B cell (primary cell): ENCODE results near the gene OR12D1. TPM values are rescaled to one million over a fixed set of nuclear protein-coding genes. Genes with fewer than 3 reads are reported as not detected.

ENCODE experiments used
- ATAC-seq: fragments of 200-7000 bp; cut with Tn5 transposase; one replicate; pipeline ENCODE4 v1.10.0; 2021; ENCODE audit warnings: low read depth, mild to moderate bottlenecking, moderate number of reproducible peaks, moderate library complexity
- CTCF ChIA-PET: fragments of 350-600 bp; sonication (Branson Sonifier 250); formaldehyde crosslinking; loops from one replicate; lab custom pipeline; 2021; ENCODE audit warnings: antibody characterized with exemption, inconsistent platforms; lab: Charles Lee
- POLR2A ChIA-PET: fragments of 350-600 bp; sonication (Branson Sonifier 250); formaldehyde crosslinking; loops from one replicate; lab custom pipeline; 2021; ENCODE audit warnings: antibody characterized with exemption; lab: Charles Lee
- DNase-seq: peaks from one replicate; pipeline ENCODE4 v3.0.0; 2013
- H2AFZ ChIP-seq: 2 replicates; pipeline ENCODE4 v1.6.1; 2012; ENCODE audit warnings: mild to moderate bottlenecking, low read depth, low read length; ENCODE audit not compliant: insufficient read depth, poor library complexity, severe bottlenecking
- H3K27ac ChIP-seq, 2 donors: 1 replicate in 1 of 2; 2 replicates in 1 of 2; pipeline ENCODE4 v1.5.1; 2012 to 2013; ENCODE audit warnings: low read length in 2 of 2, mild to moderate bottlenecking in 2 of 2, moderate library complexity in 1 of 2
- H3K27me3 ChIP-seq, 4 experiments: fragments of 200-600 bp in 1 of 4; sonication (generic) in 1 of 4; replicated peaks in 1 of 4; 1 replicate in 2 of 4; 2 replicates in 2 of 4; pipeline versions ENCODE4 v1.6.1 to v1.7.0; 2013 to 2016; ENCODE audit warnings: low read length in 3 of 4, mild to moderate bottlenecking in 2 of 4, mixed read lengths in 1 of 4, moderate library complexity in 1 of 4; ENCODE audit not compliant: insufficient read depth in 4 of 4, control insufficient read depth in 3 of 4; ENCODE audit errors: control extremely low read depth in 1 of 4
- H3K36me3 ChIP-seq, 2 experiments: replicated peaks in 1 of 2; 1 replicate in 1 of 2; 2 replicates in 1 of 2; pipeline versions ENCODE4 v1.6.1 to v1.7.1; 2013; ENCODE audit warnings: low read length in 1 of 2; ENCODE audit not compliant: insufficient read depth in 2 of 2, control insufficient read depth in 1 of 2; ENCODE audit errors: control extremely low read depth in 1 of 2, extremely low read depth in 1 of 2
- H3K4me1 ChIP-seq, 2 donors: fragments of 200-600 bp in 1 of 2; sonication (generic) in 1 of 2; 1 replicate in 1 of 2; 2 replicates in 1 of 2; pipeline versions ENCODE4 v1.5.1 to v1.6.1; 2013 to 2017; ENCODE audit warnings: low read length in 2 of 2; ENCODE audit not compliant: control insufficient read depth in 2 of 2, insufficient read depth in 2 of 2
- H3K4me2 ChIP-seq: replicated peaks from 2 replicates; pipeline ENCODE3; 2012; ENCODE audit warnings: mild to moderate bottlenecking, low read depth, low read length; ENCODE audit not compliant: poor library complexity, severe bottlenecking
- H3K4me3 ChIP-seq, 5 experiments: fragments of 200-600 bp in 1 of 5; sonication (generic) in 1 of 5; 1 replicate in 3 of 5; 2 replicates in 2 of 5; pipeline versions ENCODE4 v1.5.1 to v1.7.0; 2011 to 2016; ENCODE audit warnings: low read length in 4 of 5, mild to moderate bottlenecking in 4 of 5, low read depth in 2 of 5, control low read depth in 1 of 5, moderate library complexity in 1 of 5; ENCODE audit not compliant: insufficient read depth in 1 of 5; ENCODE audit errors: control extremely low read depth in 1 of 5, extremely low read depth in 1 of 5
- H3K79me2 ChIP-seq: fragments of 200-600 bp; sonication (generic); one replicate; pipeline ENCODE4 v1.6.0; 2016; ENCODE audit warnings: low read length; ENCODE audit not compliant: control insufficient read depth, insufficient read depth
- H3K9ac ChIP-seq: fragments of 200-600 bp; sonication (generic); 2 replicates; pipeline ENCODE4 v1.6.1; 2017; ENCODE audit warnings: mild to moderate bottlenecking, low read length, moderate library complexity
- H3K9me3 ChIP-seq, 3 donors: one replicate each; pipeline versions ENCODE4 v1.6.1 to v1.7.1; 2013; ENCODE audit warnings: low read length in 2 of 3; ENCODE audit not compliant: control insufficient read depth in 2 of 3, insufficient read depth in 1 of 3; ENCODE audit errors: control extremely low read depth in 1 of 3
- H4K20me1 ChIP-seq: 2 replicates; pipeline ENCODE4 v1.6.0; 2012; ENCODE audit warnings: mild to moderate bottlenecking, low read length; ENCODE audit not compliant: insufficient read depth, control insufficient read depth, poor library complexity, severe bottlenecking
- H3K27ac Mint-ChIP-seq: one replicate; pipeline ENCODE4 v1.8.0; 2021; ENCODE audit warnings: mixed read lengths
- H3K27me3 Mint-ChIP-seq: one replicate; pipeline ENCODE4 v1.8.0; 2021; ENCODE audit warnings: mixed read lengths
- H3K4me1 Mint-ChIP-seq: one replicate; pipeline ENCODE4 v1.8.0; 2021; ENCODE audit warnings: mixed read lengths
- H3K4me3 Mint-ChIP-seq: one replicate; pipeline ENCODE4 v1.8.0; 2021; ENCODE audit warnings: mixed read lengths
- H3K9me3 Mint-ChIP-seq: one replicate; pipeline ENCODE4 v1.8.0; 2022; ENCODE audit warnings: mixed read lengths; ENCODE audit not compliant: insufficient read depth
- CTCF ChIP-seq: fragments of 200-600 bp; IDR thresholded peaks from one replicate; pipeline ENCODE4 v1.8.0; 2022; ENCODE audit warnings: antibody characterized with exemption, mild to moderate bottlenecking
- EZH2 ChIP-seq: IDR thresholded peaks from 2 replicates; pipeline ENCODE4 v1.6.1; 2012; ENCODE audit warnings: borderline replicate concordance, low read depth, mild to moderate bottlenecking, moderate library complexity, low read length; ENCODE audit not compliant: insufficient read depth, poor library complexity, severe bottlenecking
- WGBS: methylation state at CpG from one replicate; pipeline ENCODE4 v1.1.5; 2013; ENCODE audit warnings: missing lambda C conversion rate; ENCODE audit not compliant: insufficient coverage; 5-methylcytosine and 5-hydroxymethylcytosine counted together
- intact Hi-C: fragments of 100-400 bp; cut with micrococcal nuclease; formaldehyde crosslinking; loops from one replicate; pipeline ENCODE4 v1.10.0; 2022
- polyA plus RNA-seq: library from polyadenylated mRNA; depleted of rRNA; stranded (reverse); fragments of >200 nt; gene quantifications from 2 replicates; pipeline ENCODE4 v1.2.3, GENCODE V29; 2012
- total RNA-seq, 2 donors: library from RNA; stranded (reverse); fragments of 120-200 nt in 1 of 2; gene quantifications; 1 replicate in 1 of 2; 2 replicates in 1 of 2; pipeline versions ENCODE4 v1.2.3 to v1.2.4, GENCODE V29; 2013 to 2022

OR12D1 gene
- total and polyA plus RNA-seq, 2 donors (not counting 1 experiment from before 2014, with no cell fraction given), result not detected

GRCh38 chr6:29388533-29388932, 26.2 kb upstream of the OR12D1 start:
- TF ChIP-seq CTCF, result no peak
- no peak for TF ChIP-seq EZH2
- Mint-ChIP-seq H3K9me3 (no peaks in the 10 kb centered on the region), H3K4me3 (no peak overlapping the region), H3K27me3 (peaks cover 28% of the 10 kb centered on the region), H3K4me1 (no peaks in the 10 kb centered on the region), H3K27ac (no peak overlapping the region)
- H2AFZ ChIP-seq, result no peak overlapping the region
- no peaks in the 10 kb centered on the region for H4K20me1 ChIP-seq
- H3K36me3 ChIP-seq, result no peaks in the 10 kb centered on the region
- intact Hi-C loops, result no loop called here
- H3K27me3 ChIP-seq, result peaks cover 0 to 3% (median 0%) of the 10 kb centered on the region in 4 experiments
- DNase-seq (no peak), ATAC-seq (no peak)
- H3K4me1 ChIP-seq, result no peaks in the 10 kb centered on the region
- ChIA-PET CTCF (no interaction called here), POLR2A (no interaction called here)
- H3K4me3 ChIP-seq, result no peak overlapping the region
- no peaks in the 10 kb centered on the region for H3K79me2 ChIP-seq
- H3K9ac ChIP-seq, result no peak overlapping the region
- WGBS, result 43% methylated on average over 1 of the region's 4 CpGs
- peaks cover 0 to 7% (median 0%) of the 10 kb centered on the region in 3 donors for H3K9me3 ChIP-seq
- no peak overlapping the region for H3K4me2 ChIP-seq
- H3K27ac ChIP-seq, result no peak overlapping the region

GRCh38 chr6:29395331-29395730, 19.4 kb upstream of the OR12D1 start, which contains the start of gene OR12D2:
OR12D2 (plus strand) TSS chr6:29395631; CDS start chr6:29396700, 1,069 bp downstream.
- intact Hi-C loops, result no loop called here
- no peaks in the 10 kb centered on the region for H3K79me2 ChIP-seq
- CTCF ChIA-PET, result no interaction called here
- H3K27ac ChIP-seq, result no peak within 1 kb of the TSS
- no peaks in the 10 kb centered on the region for H3K4me1 ChIP-seq
- POLR2A ChIA-PET, result no interaction called here
- no peak for TF ChIP-seq EZH2
- TF ChIP-seq CTCF, result no peak
- DNase-seq, result no peak
- H2AFZ ChIP-seq, result no peak within 1 kb of the TSS
- no peaks in the 10 kb centered on the region for H4K20me1 ChIP-seq
- no peak for ATAC-seq
- H3K36me3 ChIP-seq, result no peaks in the 10 kb centered on the region
- Mint-ChIP-seq H3K27me3 (peaks cover 22% of the 10 kb centered on the region), H3K27ac (no peak within 1 kb of the TSS), H3K9me3 (no peaks in the 10 kb centered on the region), H3K4me1 (no peaks in the 10 kb centered on the region), H3K4me3 (no peak within 1 kb of the TSS)
- H3K27me3 ChIP-seq, result peaks cover 0 to 11% (median 1%) of the 10 kb centered on the region in 4 experiments
- no peak within 1 kb of the TSS for H3K4me2 ChIP-seq
- no peak within 1 kb of the TSS for H3K9ac ChIP-seq
- peaks cover 0 to 7% (median 0%) of the 10 kb centered on the region in 3 donors for H3K9me3 ChIP-seq
- no peak within 1 kb of the TSS for H3K4me3 ChIP-seq
